ENCODE results near the gene LAMB2.

LAMB2 gene

GRCh38 chr3:49134471-49135265 lies 1.8 kb upstream of the LAMB2 start:
- peaks cover 4 to 7% of the 10 kb centered on the region in 2 donors for H3K27me3 ChIP-seq (ENCODE audit: control insufficient read depth in 1 of 2, insufficient read depth in 2 of 2, low read length in 2 of 2)
- H3K9me3 ChIP-seq (ENCODE audit: control insufficient read depth in 1 of 2, low read length in 2 of 2) = no peaks in the 10 kb centered on the region
- no peak overlapping the region for H3K27ac ChIP-seq (ENCODE audit: low read depth, low read length)
- no peak overlapping the region for H3K9ac ChIP-seq (ENCODE audit: low read depth in 1 of 2, low read length in 2 of 2)
- H3K4me3 ChIP-seq (ENCODE audit: low read depth in 1 of 2, low read length in 2 of 2) = no peak overlapping the region
- peaks cover 0 to 7% of the 10 kb centered on the region in 2 donors for H3K36me3 ChIP-seq (ENCODE audit: control insufficient read depth in 1 of 2, insufficient read depth in 2 of 2, low read length in 2 of 2)
- peaks cover 9 to 18% of the 10 kb centered on the region in 2 donors for H3K4me1 ChIP-seq (ENCODE audit: control insufficient read depth in 1 of 2, insufficient read depth in 2 of 2, low read length in 2 of 2)

GRCh38 chr3:49133226-49133951 lies 539 bp upstream of the LAMB2 start:
- H3K4me3 ChIP-seq (ENCODE audit: low read depth in 1 of 2, low read length in 2 of 2) = peak overlapping the region; percentile 86
- peak overlapping the region; percentile 79 for H3K27ac ChIP-seq (ENCODE audit: low read depth, low read length)
- peaks cover 4 to 5% of the 10 kb centered on the region in 2 donors for H3K27me3 ChIP-seq (ENCODE audit: control insufficient read depth in 1 of 2, insufficient read depth in 2 of 2, low read length in 2 of 2)
- H3K36me3 ChIP-seq (ENCODE audit: control insufficient read depth in 1 of 2, insufficient read depth in 2 of 2, low read length in 2 of 2) = peaks cover 0 to 12% of the 10 kb centered on the region in 2 donors
- peaks cover 9 to 18% of the 10 kb centered on the region in 2 donors for H3K4me1 ChIP-seq (ENCODE audit: control insufficient read depth in 1 of 2, insufficient read depth in 2 of 2, low read length in 2 of 2)
- no peaks in the 10 kb centered on the region for H3K9me3 ChIP-seq (ENCODE audit: control insufficient read depth in 1 of 2, low read length in 2 of 2)
- H3K9ac ChIP-seq (ENCODE audit: low read depth in 1 of 2, low read length in 2 of 2) = peak overlapping the region; percentile 64 to 85

GRCh38 chr3:49132073-49132436 lies 795 bp downstream of the LAMB2 start:
- H3K27ac ChIP-seq (ENCODE audit: low read depth, low read length) = no peak overlapping the region
- H3K9ac ChIP-seq (ENCODE audit: low read depth in 1 of 2, low read length in 2 of 2) = peak overlapping the region; percentile 64 to 85
- H3K9me3 ChIP-seq (ENCODE audit: control insufficient read depth in 1 of 2, low read length in 2 of 2) = no peaks in the 10 kb centered on the region
- H3K4me1 ChIP-seq (ENCODE audit: control insufficient read depth in 1 of 2, insufficient read depth in 2 of 2, low read length in 2 of 2) = peaks cover 9 to 18% of the 10 kb centered on the region in 2 donors
- no peaks in the 10 kb centered on the region for H3K27me3 ChIP-seq (ENCODE audit: control insufficient read depth in 1 of 2, insufficient read depth in 2 of 2, low read length in 2 of 2)
- peaks cover 0 to 15% of the 10 kb centered on the region in 2 donors for H3K36me3 ChIP-seq (ENCODE audit: control insufficient read depth in 1 of 2, insufficient read depth in 2 of 2, low read length in 2 of 2)
- H3K4me3 ChIP-seq (ENCODE audit: low read depth in 1 of 2, low read length in 2 of 2) = peak overlapping the region; percentile 86

GRCh38 chr3:49131576-49131975 lies 1.3 kb downstream of the LAMB2 start:
- peak overlapping the region in 1 of 2 donors; percentile 64 for H3K9ac ChIP-seq (ENCODE audit: low read depth in 1 of 2, low read length in 2 of 2)
- peaks cover 9 to 18% of the 10 kb centered on the region in 2 donors for H3K4me1 ChIP-seq (ENCODE audit: control insufficient read depth in 1 of 2, insufficient read depth in 2 of 2, low read length in 2 of 2)
- H3K9me3 ChIP-seq (ENCODE audit: control insufficient read depth in 1 of 2, low read length in 2 of 2) = no peaks in the 10 kb centered on the region
- no peaks in the 10 kb centered on the region for H3K27me3 ChIP-seq (ENCODE audit: control insufficient read depth in 1 of 2, insufficient read depth in 2 of 2, low read length in 2 of 2)
- H3K36me3 ChIP-seq (ENCODE audit: control insufficient read depth in 1 of 2, insufficient read depth in 2 of 2, low read length in 2 of 2) = peaks cover 0 to 15% of the 10 kb centered on the region in 2 donors
- H3K27ac ChIP-seq (ENCODE audit: low read depth, low read length) = no peak overlapping the region
- H3K4me3 ChIP-seq (ENCODE audit: low read depth in 1 of 2, low read length in 2 of 2) = peak overlapping the region; percentile 86

GRCh38 chr3:49131040-49131439 lies 1.8 kb downstream of the LAMB2 start:
- Histone ChIP-seq H3K9me3 (ENCODE audit: control insufficient read depth in 1 of 2, low read length in 2 of 2) (no peaks in the 10 kb centered on the region), H3K27ac (ENCODE audit: low read depth, low read length) (no peak overlapping the region), H3K9ac (ENCODE audit: low read depth in 1 of 2, low read length in 2 of 2) (no peak overlapping the region), H3K36me3 (ENCODE audit: control insufficient read depth in 1 of 2, insufficient read depth in 2 of 2, low read length in 2 of 2) (peaks cover 0 to 15% of the 10 kb centered on the region in 2 donors), H3K27me3 (ENCODE audit: control insufficient read depth in 1 of 2, insufficient read depth in 2 of 2, low read length in 2 of 2) (no peaks in the 10 kb centered on the region), H3K4me3 (ENCODE audit: low read depth in 1 of 2, low read length in 2 of 2) (no peak overlapping the region), H3K4me1 (ENCODE audit: control insufficient read depth in 1 of 2, insufficient read depth in 2 of 2, low read length in 2 of 2) (peaks cover 9 to 18% of the 10 kb centered on the region in 2 donors)

- Histone ChIP-seq H3K27me3 (ENCODE audit: control insufficient read depth in 1 of 2, insufficient read depth in 2 of 2, low read length in 2 of 2) (no peaks in the 10 kb centered on the region), H3K36me3 (ENCODE audit: control insufficient read depth in 1 of 2, insufficient read depth in 2 of 2, low read length in 2 of 2) (peaks cover 17 to 39% of the 10 kb centered on the region in 2 donors)
These were observed 7.7 kb downstream of the LAMB2 start for GRCh38 chr3:49124991-49125670.

GRCh38 chr3:49124203-49124602 lies 8.6 kb downstream of the LAMB2 start:
- H3K36me3 ChIP-seq (ENCODE audit: control insufficient read depth in 1 of 2, insufficient read depth in 2 of 2, low read length in 2 of 2) = peaks cover 17 to 33% of the 10 kb centered on the region in 2 donors
- no peak overlapping the region for H3K9ac ChIP-seq (ENCODE audit: low read depth in 1 of 2, low read length in 2 of 2)
- H3K4me3 ChIP-seq (ENCODE audit: low read depth in 1 of 2, low read length in 2 of 2) = no peak overlapping the region
- no peaks in the 10 kb centered on the region for H3K9me3 ChIP-seq (ENCODE audit: control insufficient read depth in 1 of 2, low read length in 2 of 2)
- no peak overlapping the region for H3K27ac ChIP-seq (ENCODE audit: low read depth, low read length)
- no peaks in the 10 kb centered on the region for H3K27me3 ChIP-seq (ENCODE audit: control insufficient read depth in 1 of 2, insufficient read depth in 2 of 2, low read length in 2 of 2)
- H3K4me1 ChIP-seq (ENCODE audit: control insufficient read depth in 1 of 2, insufficient read depth in 2 of 2, low read length in 2 of 2) = peaks cover 9 to 10% of the 10 kb centered on the region in 2 donors

More at GRCh38 chr3:49124991-49125670, 7.7 kb downstream of the LAMB2 start:
- H3K9ac ChIP-seq (ENCODE audit: low read depth in 1 of 2, low read length in 2 of 2) = no peak overlapping the region
- H3K4me1 ChIP-seq (ENCODE audit: control insufficient read depth in 1 of 2, insufficient read depth in 2 of 2, low read length in 2 of 2) = peaks cover 0 to 1% of the 10 kb centered on the region in 2 donors
- no peak overlapping the region for H3K27ac ChIP-seq (ENCODE audit: low read depth, low read length)
- no peak overlapping the region for H3K4me3 ChIP-seq (ENCODE audit: low read depth in 1 of 2, low read length in 2 of 2)
- H3K9me3 ChIP-seq (ENCODE audit: control insufficient read depth in 1 of 2, low read length in 2 of 2) = no peaks in the 10 kb centered on the region

GRCh38 chr3:49123687-49124086 lies 9.2 kb downstream of the LAMB2 start:
- Histone ChIP-seq H3K9me3 (ENCODE audit: control insufficient read depth in 1 of 2, low read length in 2 of 2) (no peaks in the 10 kb centered on the region), H3K27me3 (ENCODE audit: control insufficient read depth in 1 of 2, insufficient read depth in 2 of 2, low read length in 2 of 2) (no peaks in the 10 kb centered on the region), H3K27ac (ENCODE audit: low read depth, low read length) (no peak overlapping the region), H3K9ac (ENCODE audit: low read depth in 1 of 2, low read length in 2 of 2) (no peak overlapping the region), H3K36me3 (ENCODE audit: control insufficient read depth in 1 of 2, insufficient read depth in 2 of 2, low read length in 2 of 2) (peaks cover 20 to 33% of the 10 kb centered on the region in 2 donors), H3K4me1 (ENCODE audit: control insufficient read depth in 1 of 2, insufficient read depth in 2 of 2, low read length in 2 of 2) (peaks cover 13 to 15% of the 10 kb centered on the region in 2 donors), H3K4me3 (ENCODE audit: low read depth in 1 of 2, low read length in 2 of 2) (no peak overlapping the region)

- no peaks in the 10 kb centered on the region for H3K9me3 ChIP-seq (ENCODE audit: control insufficient read depth in 1 of 2, low read length in 2 of 2)
- no peak overlapping the region for H3K9ac ChIP-seq (ENCODE audit: low read depth in 1 of 2, low read length in 2 of 2)
- no peak overlapping the region for H3K27ac ChIP-seq (ENCODE audit: low read depth, low read length)
- no peak overlapping the region for H3K4me3 ChIP-seq (ENCODE audit: low read depth in 1 of 2, low read length in 2 of 2)
- peaks cover 21 to 31% of the 10 kb centered on the region in 2 donors for H3K36me3 ChIP-seq (ENCODE audit: control insufficient read depth in 1 of 2, insufficient read depth in 2 of 2, low read length in 2 of 2)
- H3K4me1 ChIP-seq (ENCODE audit: control insufficient read depth in 1 of 2, insufficient read depth in 2 of 2, low read length in 2 of 2) = peaks cover 13 to 15% of the 10 kb centered on the region in 2 donors
- H3K27me3 ChIP-seq (ENCODE audit: control insufficient read depth in 1 of 2, insufficient read depth in 2 of 2, low read length in 2 of 2) = no peaks in the 10 kb centered on the region
These were observed 9.8 kb downstream of the LAMB2 start for GRCh38 chr3:49122886-49123545.
